B cell (primary cell): ENCODE data around the gene KSR2. TPM values are rescaled to one million over a fixed set of nuclear protein-coding genes. Genes with fewer than 3 reads are reported as not detected.

Experiments used
- ATAC-seq: fragments of 200-7000 bp; cut with Tn5 transposase; one replicate; pipeline ENCODE4 v1.10.0; 2021; ENCODE audit warnings: low read depth, mild to moderate bottlenecking, moderate number of reproducible peaks, moderate library complexity
- CTCF ChIA-PET: fragments of 350-600 bp; sonication (Branson Sonifier 250); formaldehyde crosslinking; loops from one replicate; lab custom pipeline; 2021; ENCODE audit warnings: antibody characterized with exemption, inconsistent platforms; lab: Charles Lee
- POLR2A ChIA-PET: fragments of 350-600 bp; sonication (Branson Sonifier 250); formaldehyde crosslinking; loops from one replicate; lab custom pipeline; 2021; ENCODE audit warnings: antibody characterized with exemption; lab: Charles Lee
- DNase-seq: peaks from one replicate; pipeline ENCODE4 v3.0.0; 2013
- H2AFZ ChIP-seq: 2 replicates; pipeline ENCODE4 v1.6.1; 2012; ENCODE audit warnings: mild to moderate bottlenecking, low read depth, low read length; ENCODE audit not compliant: insufficient read depth, poor library complexity, severe bottlenecking
- H3K27ac ChIP-seq, 2 donors: 1 replicate in 1 of 2; 2 replicates in 1 of 2; pipeline ENCODE4 v1.5.1; 2012 to 2013; ENCODE audit warnings: low read length in 2 of 2, mild to moderate bottlenecking in 2 of 2, moderate library complexity in 1 of 2
- H3K27me3 ChIP-seq, 4 experiments: fragments of 200-600 bp in 1 of 4; sonication (generic) in 1 of 4; replicated peaks in 1 of 4; 1 replicate in 2 of 4; 2 replicates in 2 of 4; pipeline versions ENCODE4 v1.6.1 to v1.7.0; 2013 to 2016; ENCODE audit warnings: low read length in 3 of 4, mild to moderate bottlenecking in 2 of 4, mixed read lengths in 1 of 4, moderate library complexity in 1 of 4; ENCODE audit not compliant: insufficient read depth in 4 of 4, control insufficient read depth in 3 of 4; ENCODE audit errors: control extremely low read depth in 1 of 4
- H3K36me3 ChIP-seq, 2 experiments: replicated peaks in 1 of 2; 1 replicate in 1 of 2; 2 replicates in 1 of 2; pipeline versions ENCODE4 v1.6.1 to v1.7.1; 2013; ENCODE audit warnings: low read length in 1 of 2; ENCODE audit not compliant: insufficient read depth in 2 of 2, control insufficient read depth in 1 of 2; ENCODE audit errors: control extremely low read depth in 1 of 2, extremely low read depth in 1 of 2
- H3K4me1 ChIP-seq, 2 donors: fragments of 200-600 bp in 1 of 2; sonication (generic) in 1 of 2; 1 replicate in 1 of 2; 2 replicates in 1 of 2; pipeline versions ENCODE4 v1.5.1 to v1.6.1; 2013 to 2017; ENCODE audit warnings: low read length in 2 of 2; ENCODE audit not compliant: control insufficient read depth in 2 of 2, insufficient read depth in 2 of 2
- H3K4me2 ChIP-seq: replicated peaks from 2 replicates; pipeline ENCODE3; 2012; ENCODE audit warnings: mild to moderate bottlenecking, low read depth, low read length; ENCODE audit not compliant: poor library complexity, severe bottlenecking
- H3K4me3 ChIP-seq, 5 experiments: fragments of 200-600 bp in 1 of 5; sonication (generic) in 1 of 5; 1 replicate in 3 of 5; 2 replicates in 2 of 5; pipeline versions ENCODE4 v1.5.1 to v1.7.0; 2011 to 2016; ENCODE audit warnings: low read length in 4 of 5, mild to moderate bottlenecking in 4 of 5, low read depth in 2 of 5, control low read depth in 1 of 5, moderate library complexity in 1 of 5; ENCODE audit not compliant: insufficient read depth in 1 of 5; ENCODE audit errors: control extremely low read depth in 1 of 5, extremely low read depth in 1 of 5
- H3K79me2 ChIP-seq: fragments of 200-600 bp; sonication (generic); one replicate; pipeline ENCODE4 v1.6.0; 2016; ENCODE audit warnings: low read length; ENCODE audit not compliant: control insufficient read depth, insufficient read depth
- H3K9ac ChIP-seq: fragments of 200-600 bp; sonication (generic); 2 replicates; pipeline ENCODE4 v1.6.1; 2017; ENCODE audit warnings: mild to moderate bottlenecking, low read length, moderate library complexity
- H3K9me3 ChIP-seq, 3 donors: one replicate each; pipeline versions ENCODE4 v1.6.1 to v1.7.1; 2013; ENCODE audit warnings: low read length in 2 of 3; ENCODE audit not compliant: control insufficient read depth in 2 of 3, insufficient read depth in 1 of 3; ENCODE audit errors: control extremely low read depth in 1 of 3
- H4K20me1 ChIP-seq: 2 replicates; pipeline ENCODE4 v1.6.0; 2012; ENCODE audit warnings: mild to moderate bottlenecking, low read length; ENCODE audit not compliant: insufficient read depth, control insufficient read depth, poor library complexity, severe bottlenecking
- H3K27ac Mint-ChIP-seq: one replicate; pipeline ENCODE4 v1.8.0; 2021; ENCODE audit warnings: mixed read lengths
- H3K27me3 Mint-ChIP-seq: one replicate; pipeline ENCODE4 v1.8.0; 2021; ENCODE audit warnings: mixed read lengths
- H3K4me1 Mint-ChIP-seq: one replicate; pipeline ENCODE4 v1.8.0; 2021; ENCODE audit warnings: mixed read lengths
- H3K4me3 Mint-ChIP-seq: one replicate; pipeline ENCODE4 v1.8.0; 2021; ENCODE audit warnings: mixed read lengths
- H3K9me3 Mint-ChIP-seq: one replicate; pipeline ENCODE4 v1.8.0; 2022; ENCODE audit warnings: mixed read lengths; ENCODE audit not compliant: insufficient read depth
- CTCF ChIP-seq: fragments of 200-600 bp; IDR thresholded peaks from one replicate; pipeline ENCODE4 v1.8.0; 2022; ENCODE audit warnings: antibody characterized with exemption, mild to moderate bottlenecking
- EZH2 ChIP-seq: IDR thresholded peaks from 2 replicates; pipeline ENCODE4 v1.6.1; 2012; ENCODE audit warnings: borderline replicate concordance, low read depth, mild to moderate bottlenecking, moderate library complexity, low read length; ENCODE audit not compliant: insufficient read depth, poor library complexity, severe bottlenecking
- WGBS: methylation state at CpG from one replicate; pipeline ENCODE4 v1.1.5; 2013; ENCODE audit warnings: missing lambda C conversion rate; ENCODE audit not compliant: insufficient coverage; 5-methylcytosine and 5-hydroxymethylcytosine counted together
- intact Hi-C: fragments of 100-400 bp; cut with micrococcal nuclease; formaldehyde crosslinking; loops from one replicate; pipeline ENCODE4 v1.10.0; 2022
- polyA plus RNA-seq: library from polyadenylated mRNA; depleted of rRNA; stranded (reverse); fragments of >200 nt; gene quantifications from 2 replicates; pipeline ENCODE4 v1.2.3, GENCODE V29; 2012
- total RNA-seq, 2 donors: library from RNA; stranded (reverse); fragments of 120-200 nt in 1 of 2; gene quantifications; 1 replicate in 1 of 2; 2 replicates in 1 of 2; pipeline versions ENCODE4 v1.2.3 to v1.2.4, GENCODE V29; 2013 to 2022

KSR2 gene
- total and polyA plus RNA-seq, 2 donors (not counting 1 experiment from before 2014, with no cell fraction given), result not detected

- Mint-ChIP-seq H3K27me3 (peaks cover 29% of the 10 kb centered on the region), H3K4me1 (no peaks in the 10 kb centered on the region), H3K4me3 (no peak overlapping the region), H3K27ac (no peak overlapping the region), H3K9me3 (peaks cover 3% of the 10 kb centered on the region)
- H2AFZ ChIP-seq, result no peak overlapping the region
- intact Hi-C loops, result no loop called here
- H3K79me2 ChIP-seq, result no peaks in the 10 kb centered on the region
- POLR2A ChIA-PET, result no interaction called here
- no peak overlapping the region for H3K9ac ChIP-seq
- TF ChIP-seq CTCF, result no peak
- TF ChIP-seq EZH2, result no peak
- no peak overlapping the region for H3K4me3 ChIP-seq
- DNase-seq (no peak), ATAC-seq (no peak)
- no peak overlapping the region for H3K4me2 ChIP-seq
- H3K4me1 ChIP-seq, result no peaks in the 10 kb centered on the region
- H3K27me3 ChIP-seq, result no peaks in the 10 kb centered on the region
- no peaks in the 10 kb centered on the region for H4K20me1 ChIP-seq
- CTCF ChIA-PET, result interaction anchor here (0.6 to 2.8 kb wide), 7 partner anchors 8 to 376 kb away, joined by 3 to 9 read pairs (median 4); no protein-coding TSS in a partner anchor
- H3K27ac ChIP-seq, result no peak overlapping the region
- H3K36me3 ChIP-seq, result no peaks in the 10 kb centered on the region
- H3K9me3 ChIP-seq, result peaks cover 0 to 5% (median 2%) of the 10 kb centered on the region in 3 donors
- no CpG with 5 or more reads among the region's 1 CpG for WGBS
These were observed 379.8 kb downstream of the KSR2 start for GRCh38 chr12:117589021-117589420.

- Histone ChIP-seq H3K36me3 (no peaks in the 10 kb centered on the region), H2AFZ (no peak overlapping the region), H3K9ac (no peak overlapping the region), H3K9me3 (peaks cover 0 to 5% (median 2%) of the 10 kb centered on the region in 3 donors), H3K27me3 (peaks cover 0 to 3% (median 0%) of the 10 kb centered on the region in 4 experiments), H3K4me2 (no peak overlapping the region), H3K4me1 (no peaks in the 10 kb centered on the region), H3K4me3 (no peak overlapping the region), H4K20me1 (no peaks in the 10 kb centered on the region), H3K27ac (no peak overlapping the region), H3K79me2 (no peaks in the 10 kb centered on the region)
- peak; percentile 31 for DNase-seq
- Mint-ChIP-seq H3K27me3 (peaks cover 33% of the 10 kb centered on the region), H3K4me3 (no peak overlapping the region), H3K9me3 (peaks cover 3% of the 10 kb centered on the region), H3K4me1 (no peaks in the 10 kb centered on the region), H3K27ac (no peak overlapping the region)
- intact Hi-C loops, result no loop called here
- TF ChIP-seq CTCF (peak; percentile 78), EZH2 (no peak)
- 27% methylated on average over 12 of the region's 12 CpGs for WGBS
- POLR2A ChIA-PET, result no interaction called here
- no peak for ATAC-seq
- CTCF ChIA-PET, result interaction anchor here (0.7 to 2.8 kb wide), 10 partner anchors 9 to 374 kb away, joined by 3 to 9 read pairs (median 4); no protein-coding TSS in a partner anchor
These were observed 381.0 kb downstream of the KSR2 start for GRCh38 chr12:117587631-117588287.
